ENCODE data around the gene CD80.

DNA sequence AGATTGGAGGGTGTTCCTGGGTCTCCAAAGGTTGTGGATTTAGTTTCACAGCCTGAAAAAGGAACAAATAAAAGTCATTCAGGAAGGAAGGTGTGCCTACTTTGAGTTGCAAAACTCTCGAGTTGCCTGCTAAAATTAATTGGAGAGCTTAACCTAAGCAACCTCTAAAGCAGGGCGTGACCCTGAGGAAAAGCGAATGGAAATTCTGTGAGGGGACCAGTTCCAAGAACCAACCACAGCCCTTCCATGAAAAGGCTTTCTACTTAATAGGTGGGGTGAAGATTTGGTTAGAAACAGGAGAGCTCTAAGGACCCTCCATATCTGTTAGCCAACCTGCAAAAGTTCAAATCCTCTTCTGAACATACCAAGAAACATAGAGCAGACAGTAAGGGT is 1.5 kb downstream of the CD80 start:
- no peak for TF ChIP-seq POLR2A (IDR thresholded peaks at IDR 0.05)
- TF ChIP-seq, protein P1, sequence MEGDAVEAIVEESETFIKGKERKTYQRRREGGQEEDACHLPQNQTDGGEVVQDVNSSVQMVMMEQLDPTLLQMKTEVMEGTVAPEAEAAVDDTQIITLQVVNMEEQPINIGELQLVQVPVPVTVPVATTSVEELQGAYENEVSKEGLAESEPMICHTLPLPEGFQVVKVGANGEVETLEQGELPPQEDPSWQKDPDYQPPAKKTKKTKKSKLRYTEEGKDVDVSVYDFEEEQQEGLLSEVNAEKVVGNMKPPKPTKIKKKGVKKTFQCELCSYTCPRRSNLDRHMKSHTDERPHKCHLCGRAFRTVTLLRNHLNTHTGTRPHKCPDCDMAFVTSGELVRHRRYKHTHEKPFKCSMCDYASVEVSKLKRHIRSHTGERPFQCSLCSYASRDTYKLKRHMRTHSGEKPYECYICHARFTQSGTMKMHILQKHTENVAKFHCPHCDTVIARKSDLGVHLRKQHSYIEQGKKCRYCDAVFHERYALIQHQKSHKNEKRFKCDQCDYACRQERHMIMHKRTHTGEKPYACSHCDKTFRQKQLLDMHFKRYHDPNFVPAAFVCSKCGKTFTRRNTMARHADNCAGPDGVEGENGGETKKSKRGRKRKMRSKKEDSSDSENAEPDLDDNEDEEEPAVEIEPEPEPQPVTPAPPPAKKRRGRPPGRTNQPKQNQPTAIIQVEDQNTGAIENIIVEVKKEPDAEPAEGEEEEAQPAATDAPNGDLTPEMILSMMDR (IDR thresholded peaks at IDR 0.05) = no peak

Measured in esophagus squamous epithelium (tissue), 4 donors.